Panc1 (cell line): ENCODE data around the gene USP10.

ENCODE experiments used
- POLR2AphosphoS5 ChIP-seq: IDR thresholded peaks from 2 replicates; pipeline ENCODE4 v1.6.1; 2012; ENCODE audit warnings: mild to moderate bottlenecking, low read depth, low read length, moderate library complexity
- TF ChIP-seq, protein P1 (sequence below): fragments of 450-650 bp; IDR thresholded peaks from 2 replicates; pipeline ENCODE4 v1.5.1; 2017; ENCODE audit warnings: mild to moderate bottlenecking

DNA sequence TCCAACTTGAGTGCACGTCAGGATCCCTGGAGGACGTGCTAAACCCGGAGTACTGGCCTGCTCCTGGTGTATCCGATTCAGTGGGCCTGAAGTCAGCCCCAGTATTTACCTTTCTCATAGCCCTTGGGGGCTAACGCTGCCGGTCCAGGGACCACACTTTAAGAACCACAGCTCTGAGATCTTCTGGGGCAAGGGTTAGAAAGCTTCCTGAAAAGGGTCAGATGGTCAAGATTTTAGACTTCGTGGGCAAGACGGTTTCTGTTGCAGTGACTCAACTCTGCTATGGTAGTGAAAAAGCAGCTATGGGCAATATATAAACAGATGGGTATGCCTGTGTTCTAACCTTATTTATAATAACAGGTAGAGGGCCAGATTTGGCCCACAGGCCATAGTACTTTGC is 14.6 kb upstream of the USP10 start:
- TF ChIP-seq, protein P1, sequence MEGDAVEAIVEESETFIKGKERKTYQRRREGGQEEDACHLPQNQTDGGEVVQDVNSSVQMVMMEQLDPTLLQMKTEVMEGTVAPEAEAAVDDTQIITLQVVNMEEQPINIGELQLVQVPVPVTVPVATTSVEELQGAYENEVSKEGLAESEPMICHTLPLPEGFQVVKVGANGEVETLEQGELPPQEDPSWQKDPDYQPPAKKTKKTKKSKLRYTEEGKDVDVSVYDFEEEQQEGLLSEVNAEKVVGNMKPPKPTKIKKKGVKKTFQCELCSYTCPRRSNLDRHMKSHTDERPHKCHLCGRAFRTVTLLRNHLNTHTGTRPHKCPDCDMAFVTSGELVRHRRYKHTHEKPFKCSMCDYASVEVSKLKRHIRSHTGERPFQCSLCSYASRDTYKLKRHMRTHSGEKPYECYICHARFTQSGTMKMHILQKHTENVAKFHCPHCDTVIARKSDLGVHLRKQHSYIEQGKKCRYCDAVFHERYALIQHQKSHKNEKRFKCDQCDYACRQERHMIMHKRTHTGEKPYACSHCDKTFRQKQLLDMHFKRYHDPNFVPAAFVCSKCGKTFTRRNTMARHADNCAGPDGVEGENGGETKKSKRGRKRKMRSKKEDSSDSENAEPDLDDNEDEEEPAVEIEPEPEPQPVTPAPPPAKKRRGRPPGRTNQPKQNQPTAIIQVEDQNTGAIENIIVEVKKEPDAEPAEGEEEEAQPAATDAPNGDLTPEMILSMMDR = no peak
- no peak for TF ChIP-seq POLR2AphosphoS5
